ENCODE measurements around the gene SEZ6L2. TPM values are rescaled to one million over a fixed set of nuclear protein-coding genes. Genes with fewer than 3 reads are reported as not detected.

Gene SEZ6L2
- total RNA-seq, 1 donor from 2014 or later: 176 TPM

- Mint-ChIP-seq H3K27me3 (ENCODE audit: unreplicated experiment) (peaks cover 8% of the 10 kb centered on the region), H3K9me3 (ENCODE audit: unreplicated experiment) (peaks cover 10% of the 10 kb centered on the region), H3K36me3 (ENCODE audit: unreplicated experiment) (no peaks in the 10 kb centered on the region), H3K4me1 (ENCODE audit: low read depth, unreplicated experiment) (peaks cover 18% of the 10 kb centered on the region), H3K27ac (ENCODE audit: unreplicated experiment) (peak overlapping the region; percentile 93), H3K4me3 (ENCODE audit: unreplicated experiment) (peak overlapping the region; percentile 93)
- no peak for DNase-seq
- TF ChIP-seq, protein P1, sequence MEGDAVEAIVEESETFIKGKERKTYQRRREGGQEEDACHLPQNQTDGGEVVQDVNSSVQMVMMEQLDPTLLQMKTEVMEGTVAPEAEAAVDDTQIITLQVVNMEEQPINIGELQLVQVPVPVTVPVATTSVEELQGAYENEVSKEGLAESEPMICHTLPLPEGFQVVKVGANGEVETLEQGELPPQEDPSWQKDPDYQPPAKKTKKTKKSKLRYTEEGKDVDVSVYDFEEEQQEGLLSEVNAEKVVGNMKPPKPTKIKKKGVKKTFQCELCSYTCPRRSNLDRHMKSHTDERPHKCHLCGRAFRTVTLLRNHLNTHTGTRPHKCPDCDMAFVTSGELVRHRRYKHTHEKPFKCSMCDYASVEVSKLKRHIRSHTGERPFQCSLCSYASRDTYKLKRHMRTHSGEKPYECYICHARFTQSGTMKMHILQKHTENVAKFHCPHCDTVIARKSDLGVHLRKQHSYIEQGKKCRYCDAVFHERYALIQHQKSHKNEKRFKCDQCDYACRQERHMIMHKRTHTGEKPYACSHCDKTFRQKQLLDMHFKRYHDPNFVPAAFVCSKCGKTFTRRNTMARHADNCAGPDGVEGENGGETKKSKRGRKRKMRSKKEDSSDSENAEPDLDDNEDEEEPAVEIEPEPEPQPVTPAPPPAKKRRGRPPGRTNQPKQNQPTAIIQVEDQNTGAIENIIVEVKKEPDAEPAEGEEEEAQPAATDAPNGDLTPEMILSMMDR (IDR thresholded peaks at IDR 0.05; ENCODE audit: partially characterized antibody, unreplicated experiment): no peak
Measured at GRCh38 chr16:29927070-29927905, 27.9 kb upstream of the SEZ6L2 start.

DNA sequence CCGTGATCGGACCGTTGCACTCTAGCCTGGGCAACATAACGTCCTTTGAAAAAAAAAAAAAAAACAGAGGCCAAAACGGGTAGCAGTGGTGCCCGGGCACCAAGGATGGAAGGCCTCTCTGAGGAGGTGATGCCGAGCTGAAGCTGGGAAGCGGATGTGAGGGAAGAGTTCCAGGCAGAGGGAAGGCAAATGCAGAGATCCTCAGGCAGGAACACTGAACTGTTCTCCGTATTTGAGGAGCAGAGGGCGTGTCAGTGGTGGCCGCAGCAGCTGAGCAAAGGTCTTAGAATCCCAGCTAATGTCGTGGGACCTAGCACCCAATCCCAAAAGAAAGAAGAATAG is 27.3 kb upstream of the SEZ6L2 start:
- Mint-ChIP-seq H3K27ac (ENCODE audit: unreplicated experiment) (peak overlapping the region; percentile 93), H3K9me3 (ENCODE audit: unreplicated experiment) (peaks cover 10% of the 10 kb centered on the region), H3K36me3 (ENCODE audit: unreplicated experiment) (no peaks in the 10 kb centered on the region), H3K4me3 (ENCODE audit: unreplicated experiment) (peak overlapping the region; percentile 93), H3K27me3 (ENCODE audit: unreplicated experiment) (peaks cover 8% of the 10 kb centered on the region), H3K4me1 (ENCODE audit: low read depth, unreplicated experiment) (peaks cover 18% of the 10 kb centered on the region)
- TF ChIP-seq, protein P1 (IDR thresholded peaks at IDR 0.05; ENCODE audit: partially characterized antibody, unreplicated experiment): no peak
- DNase-seq: peak; percentile 21

DNA sequence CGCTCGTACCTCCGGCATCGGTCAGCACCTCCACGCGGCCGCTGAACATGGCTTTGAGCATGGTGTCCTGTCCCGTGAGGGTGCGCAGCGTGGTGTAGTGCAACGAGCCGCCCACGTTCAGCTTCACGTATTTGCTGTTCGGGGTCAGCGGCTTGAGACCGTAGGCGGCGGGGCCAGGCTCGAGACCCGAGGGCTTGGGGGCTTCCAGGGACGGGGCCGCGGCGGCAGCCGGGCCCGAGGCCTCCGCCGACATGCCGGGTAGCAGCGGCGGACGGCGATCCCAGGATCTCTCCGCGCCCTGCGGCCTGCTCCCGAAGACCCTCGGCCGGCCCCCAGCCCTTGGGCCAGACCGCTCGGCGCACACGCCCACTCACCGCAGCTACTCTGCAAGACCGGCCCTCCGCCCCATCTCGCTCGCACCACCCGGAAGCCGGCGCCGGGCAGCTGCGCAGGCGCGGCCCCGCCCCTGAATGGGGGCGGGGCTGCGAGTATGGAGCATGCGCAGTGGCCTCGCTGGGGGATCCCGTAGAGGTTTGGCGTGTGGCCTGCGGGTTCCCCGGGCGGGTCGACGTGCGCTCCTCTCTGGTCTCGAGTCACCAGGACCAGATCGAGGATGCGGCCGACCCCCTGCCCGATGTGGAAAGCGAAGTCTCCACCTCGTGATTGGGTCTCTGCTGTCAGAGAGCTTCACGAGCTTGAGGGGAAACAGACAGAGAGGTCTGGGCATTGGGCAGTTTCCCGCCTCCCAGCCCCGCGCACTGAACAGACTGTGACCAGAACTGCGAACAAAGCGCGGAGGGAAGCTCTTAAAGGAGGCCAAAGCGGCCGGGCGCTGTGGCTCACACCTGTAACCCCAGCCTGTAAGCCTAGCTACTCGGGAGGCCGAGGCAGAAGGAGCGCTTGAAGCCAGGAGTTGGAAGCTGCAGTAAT is 26.7 kb upstream of the SEZ6L2 start, which contains the start of gene KCTD13:
TSS of gene KCTD13 (minus strand) at position 446 of the 930 bp plus-strand sequence. CDS start at position 253, 193 bp downstream.
- Mint-ChIP-seq H3K4me3 (ENCODE audit: unreplicated experiment) (peak within 1 kb of the TSS; percentile 93), H3K9me3 (ENCODE audit: unreplicated experiment) (peaks cover 10% of the 10 kb centered on the region), H3K27ac (ENCODE audit: unreplicated experiment) (peak within 1 kb of the TSS; percentile 93), H3K4me1 (ENCODE audit: low read depth, unreplicated experiment) (peaks cover 18% of the 10 kb centered on the region), H3K27me3 (ENCODE audit: unreplicated experiment) (peaks cover 8% of the 10 kb centered on the region), H3K36me3 (ENCODE audit: unreplicated experiment) (no peaks in the 10 kb centered on the region)
- TF ChIP-seq, protein P1 (IDR thresholded peaks at IDR 0.05; ENCODE audit: partially characterized antibody, unreplicated experiment): no peak
- peak; percentile 91 for DNase-seq

DNA sequence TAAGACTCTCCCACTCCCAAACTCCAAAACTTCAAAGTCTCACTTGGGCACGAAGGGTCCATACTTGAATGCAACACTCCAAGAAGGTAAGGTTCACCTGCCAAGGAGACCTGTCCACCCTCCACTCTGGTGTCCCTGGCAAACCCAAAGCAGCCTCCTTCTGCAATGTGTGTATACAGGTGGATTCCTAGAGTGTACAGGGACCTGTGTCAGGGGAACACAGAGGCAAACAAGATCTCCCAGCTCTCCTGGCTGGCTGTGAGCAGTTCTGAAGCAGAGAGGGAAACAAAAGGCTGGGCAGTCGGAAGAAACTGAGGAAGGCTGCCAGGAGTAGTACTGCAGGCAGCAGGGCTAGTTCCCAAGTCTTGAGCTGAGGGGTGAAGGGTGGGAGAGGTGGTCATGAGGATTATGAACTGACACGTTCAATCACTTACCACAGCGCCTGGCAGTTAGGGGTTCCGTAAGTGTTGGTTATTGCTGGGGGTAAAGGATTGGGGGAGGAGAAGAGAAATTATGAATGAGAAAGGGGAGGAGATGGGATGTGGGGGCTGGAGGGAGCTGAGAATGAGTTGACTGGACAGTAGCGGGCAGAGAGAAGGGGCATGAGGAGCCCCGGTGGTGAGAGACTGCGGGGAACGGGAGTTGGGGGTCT is 25.9 kb upstream of the SEZ6L2 start:
- H3K27me3 Mint-ChIP-seq (ENCODE audit: unreplicated experiment): peaks cover 8% of the 10 kb centered on the region
- peaks cover 22% of the 10 kb centered on the region for H3K4me1 Mint-ChIP-seq (ENCODE audit: low read depth, unreplicated experiment)
- H3K27ac Mint-ChIP-seq (ENCODE audit: unreplicated experiment): peak overlapping the region; percentile 69
- H3K9me3 Mint-ChIP-seq (ENCODE audit: unreplicated experiment): peaks cover 10% of the 10 kb centered on the region
- no peak for DNase-seq
- TF ChIP-seq, protein P1 (IDR thresholded peaks at IDR 0.05; ENCODE audit: partially characterized antibody, unreplicated experiment): no peak
- H3K36me3 Mint-ChIP-seq (ENCODE audit: unreplicated experiment): no peaks in the 10 kb centered on the region
- H3K4me3 Mint-ChIP-seq (ENCODE audit: unreplicated experiment): peak overlapping the region; percentile 93
